Ramos (cell line): ENCODE results near the gene ARHGAP15.

Experiments used
- in situ Hi-C: fragments of 300-500 bp; cut with MboI; formaldehyde crosslinking; loops from one replicate; pipeline ENCODE4 v1.14.3; 2022; ENCODE audit warnings: low sequenced_read_pairs; ENCODE audit not compliant: unreplicated experiment

The ARHGAP15 gene

GRCh38 chr2:143473216-143473615 is 344.0 kb downstream of the ARHGAP15 start:
- in situ Hi-C loops: no loop called here

- in situ Hi-C loops: no loop called here
Observed at GRCh38 chr2:143473820-143474219, 344.6 kb downstream of the ARHGAP15 start.

- in situ Hi-C loops: no loop called here
Observed at GRCh38 chr2:143474586-143474985, 345.4 kb downstream of the ARHGAP15 start.

- in situ Hi-C loops: no loop called here
Observed at GRCh38 chr2:143475041-143475776, 346.0 kb downstream of the ARHGAP15 start.

GRCh38 chr2:143476336-143477087 is 347.3 kb downstream of the ARHGAP15 start:
- in situ Hi-C loops: no loop called here

GRCh38 chr2:143477714-143478443 is 348.7 kb downstream of the ARHGAP15 start:
- in situ Hi-C loops: no loop called here

- in situ Hi-C loops: no loop called here
Observed at GRCh38 chr2:143480086-143480485, 350.9 kb downstream of the ARHGAP15 start.

GRCh38 chr2:143480601-143481236 is 351.5 kb downstream of the ARHGAP15 start:
- in situ Hi-C loops: no loop called here

- in situ Hi-C loops: no loop called here
Observed at GRCh38 chr2:143481237-143481623, 352.0 kb downstream of the ARHGAP15 start.

- in situ Hi-C loops: no loop called here
Observed at GRCh38 chr2:143481733-143482132, 352.5 kb downstream of the ARHGAP15 start.

GRCh38 chr2:143482316-143482715 is 353.1 kb downstream of the ARHGAP15 start:
- in situ Hi-C loops: no loop called here

- in situ Hi-C loops: no loop called here
Observed at GRCh38 chr2:143482771-143483170, 353.6 kb downstream of the ARHGAP15 start.

- in situ Hi-C loops: no loop called here
Observed at GRCh38 chr2:143486976-143487375, 357.8 kb downstream of the ARHGAP15 start.

GRCh38 chr2:143489145-143489544 is 359.9 kb downstream of the ARHGAP15 start:
- in situ Hi-C loops: no loop called here

- in situ Hi-C loops: no loop called here
Observed at GRCh38 chr2:143491131-143491530, 361.9 kb downstream of the ARHGAP15 start.

GRCh38 chr2:143493339-143493738 is 364.1 kb downstream of the ARHGAP15 start:
- in situ Hi-C loops: no loop called here

- in situ Hi-C loops: no loop called here
Observed at GRCh38 chr2:143497726-143498125, 368.5 kb downstream of the ARHGAP15 start.

- in situ Hi-C loops: no loop called here
Observed at GRCh38 chr2:143498496-143498895, 369.3 kb downstream of the ARHGAP15 start.

- in situ Hi-C loops: no loop called here
Observed at GRCh38 chr2:143499061-143499460, 369.8 kb downstream of the ARHGAP15 start.

GRCh38 chr2:143501106-143501676 is 372.0 kb downstream of the ARHGAP15 start:
- in situ Hi-C loops: no loop called here
